GM10266 (cell line): Measurements from ENCODE around the gene HDAC3.

Experiments
- DNase-seq: peaks from one replicate; pipeline ENCODE4 v3.0.0; 2012; ENCODE audit errors: extremely low spot score
- CTCF ChIP-seq: IDR thresholded peaks from 2 replicates; pipeline ENCODE4 v1.5.1; 2012; ENCODE audit warnings: mild to moderate bottlenecking, low read depth; ENCODE audit not compliant: control insufficient read depth, insufficient read depth; ENCODE audit errors: missing control alignments

The HDAC3 gene

GRCh38 chr5:141657404-141657803 lies 20.8 kb upstream of the HDAC3 start:
- TF ChIP-seq CTCF, result no peak
- DNase-seq, result no peak

GRCh38 chr5:141656396-141656795 lies 19.7 kb upstream of the HDAC3 start:
- no peak for TF ChIP-seq CTCF
- DNase-seq, result no peak

- no peak for TF ChIP-seq CTCF
- DNase-seq, result no peak
Observed at GRCh38 chr5:141655020-141655419, 18.4 kb upstream of the HDAC3 start.

- no peak for DNase-seq
- no peak for TF ChIP-seq CTCF
Observed at GRCh38 chr5:141654298-141654697, 17.6 kb upstream of the HDAC3 start.

GRCh38 chr5:141651728-141652105 lies 15.1 kb upstream of the HDAC3 start:
- no peak for TF ChIP-seq CTCF
- no peak for DNase-seq

GRCh38 chr5:141650851-141651727 lies 14.4 kb upstream of the HDAC3 start, which contains the start of gene FCHSD1:
Gene FCHSD1 (minus strand): TSS chr5:141651418. CDS start chr5:141651368, 50 bp downstream.
- TF ChIP-seq CTCF, result no peak
- DNase-seq, result peak; percentile 96

- TF ChIP-seq CTCF, result no peak
- no peak for DNase-seq
Observed at GRCh38 chr5:141649972-141650371, 13.3 kb upstream of the HDAC3 start.
